Measurements from ENCODE around the gene FAM228A. TPM values are rescaled to one million over a fixed set of nuclear protein-coding genes. Genes with fewer than 3 reads are reported as not detected.

Gene FAM228A
- total RNA-seq, 5 donors from 2014 or later (not counting 1 experiment from before 2014, with no cell fraction given): 0.20 to 0.70 (median 0.40) TPM; not detected in 1

DNA sequence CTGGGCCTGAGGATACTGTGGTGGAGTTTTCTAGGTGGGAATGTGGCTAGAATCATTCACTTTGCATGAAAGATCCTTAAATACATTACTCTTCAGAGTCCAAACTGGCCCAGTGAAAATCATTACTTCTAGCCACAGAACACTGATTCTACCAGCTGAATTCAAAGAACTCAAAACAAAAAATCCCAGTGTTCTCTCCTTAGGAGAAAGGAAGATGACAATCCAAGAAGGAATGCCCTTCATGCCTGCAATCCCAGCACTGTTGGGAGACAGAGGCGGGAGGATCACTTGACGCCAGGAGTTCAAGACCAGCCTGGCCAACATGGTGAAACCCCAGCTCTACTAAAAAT, 35.2 kb downstream of the FAM228A start:
- DNase-seq: no peak
- no CpG with 5 or more reads among the region's 2 CpGs for WGBS (ENCODE audit: insufficient coverage)
- ChIA-PET POLR2A (no interaction called here), CTCF (no interaction called here)
- H3K4me1 ChIP-seq (ENCODE audit: control insufficient read depth in 1 of 2, extremely low read depth in 1 of 2, insufficient read depth in 2 of 2, low read length in 2 of 2): no peaks in the 10 kb centered on the region
- no peak overlapping the region for H3K4me3 Mint-ChIP-seq
- H3K36me3 Mint-ChIP-seq: peaks cover 80% of the 10 kb centered on the region
- no peak for ATAC-seq (replicated peaks in 1 of 4)
- H3K36me3 ChIP-seq (ENCODE audit: control insufficient read depth in 2 of 2, extremely low read depth in 1 of 2, insufficient read depth in 1 of 2, low read length in 1 of 2): peaks cover 30 to 74% of the 10 kb centered on the region in 2 donors
- no peaks in the 10 kb centered on the region for H3K9me3 Mint-ChIP-seq
- no peak overlapping the region for H3K27ac Mint-ChIP-seq
- no peak overlapping the region for H3K27ac ChIP-seq (ENCODE audit: low read length)
- H3K27me3 Mint-ChIP-seq: no peaks in the 10 kb centered on the region
- no peaks in the 10 kb centered on the region for H3K27me3 ChIP-seq (replicated peaks in 1 of 2; ENCODE audit: control insufficient read depth in 2 of 2, extremely low read depth in 1 of 2, insufficient read depth in 2 of 2, low read length in 1 of 2)
- H3K9me3 ChIP-seq: no peaks in the 10 kb centered on the region
- H3K4me1 Mint-ChIP-seq: peaks cover 0 to 3% (median 2%) of the 10 kb centered on the region in 3 donors
- H3K4me3 ChIP-seq (ENCODE audit: control insufficient read depth in 1 of 2, extremely low read depth in 1 of 2, low read length in 1 of 2): no peak overlapping the region

DNA sequence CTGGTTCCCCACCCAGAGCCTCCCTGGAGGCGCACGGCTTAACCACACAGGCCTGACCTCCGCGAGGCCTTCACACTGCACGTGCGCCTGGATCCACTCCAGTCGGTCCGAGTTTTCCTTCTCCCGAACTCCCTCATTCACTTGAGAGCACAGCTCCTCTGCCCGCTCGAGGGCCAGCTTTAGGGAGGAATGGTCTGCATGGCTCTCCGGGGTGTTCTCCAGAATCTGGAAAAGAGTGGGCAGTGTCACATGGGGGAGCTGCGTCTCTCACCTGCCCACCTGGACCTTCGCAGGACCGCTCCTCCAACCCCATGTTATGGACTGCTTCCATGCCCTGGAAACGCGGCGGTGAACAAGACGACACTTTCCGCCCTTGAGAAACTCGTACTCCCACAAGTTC, 35.9 kb downstream of the FAM228A start:
- Histone ChIP-seq H3K9me3 (no peaks in the 10 kb centered on the region), H3K4me1 (ENCODE audit: control insufficient read depth in 1 of 2, extremely low read depth in 1 of 2, insufficient read depth in 2 of 2, low read length in 2 of 2) (no peaks in the 10 kb centered on the region), H3K27ac (ENCODE audit: low read length) (no peak overlapping the region), H3K27me3 (replicated peaks in 1 of 2; ENCODE audit: control insufficient read depth in 2 of 2, extremely low read depth in 1 of 2, insufficient read depth in 2 of 2, low read length in 1 of 2) (no peaks in the 10 kb centered on the region), H3K36me3 (ENCODE audit: control insufficient read depth in 2 of 2, extremely low read depth in 1 of 2, insufficient read depth in 1 of 2, low read length in 1 of 2) (peaks cover 30 to 70% of the 10 kb centered on the region in 2 donors), H3K4me3 (ENCODE audit: control insufficient read depth in 1 of 2, extremely low read depth in 1 of 2, low read length in 1 of 2) (no peak overlapping the region)
- ChIA-PET CTCF (no interaction called here), POLR2A (no interaction called here)
- peaks cover 0 to 7% (median 6%) of the 10 kb centered on the region in 3 donors for H3K4me1 Mint-ChIP-seq
- DNase-seq: no peak
- no peak overlapping the region for H3K4me3 Mint-ChIP-seq
- H3K36me3 Mint-ChIP-seq: peaks cover 77% of the 10 kb centered on the region
- no peak overlapping the region for H3K27ac Mint-ChIP-seq
- ATAC-seq (replicated peaks in 1 of 4): no peak
- no peaks in the 10 kb centered on the region for H3K9me3 Mint-ChIP-seq
- no peaks in the 10 kb centered on the region for H3K27me3 Mint-ChIP-seq
- WGBS (ENCODE audit: insufficient coverage): 96% methylated on average over 18 of the region's 21 CpGs

DNA sequence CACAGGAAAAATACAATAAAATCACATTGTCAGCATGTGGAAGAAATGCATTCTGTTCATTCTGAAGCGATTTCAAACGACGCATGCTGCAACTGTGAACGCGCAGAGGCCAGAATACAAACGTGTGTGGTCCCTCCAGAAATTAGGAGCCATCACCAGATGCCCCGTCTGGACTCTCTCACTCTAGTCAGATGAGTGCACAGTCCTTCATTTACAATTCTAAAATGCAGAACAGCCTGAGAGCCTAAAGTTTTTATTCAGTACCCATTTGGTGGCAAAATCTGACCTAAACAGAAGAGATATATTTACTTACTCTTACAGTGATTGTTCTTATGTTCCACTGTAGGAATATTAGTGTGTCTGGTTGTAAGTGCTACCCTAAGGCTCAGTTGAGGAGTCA, 36.6 kb downstream of the FAM228A start:
- WGBS (ENCODE audit: insufficient coverage): 88% methylated on average over 7 of the region's 7 CpGs
- ATAC-seq (replicated peaks in 1 of 4) (no peak), DNase-seq (no peak)
- peaks cover 32 to 73% of the 10 kb centered on the region in 2 donors for H3K36me3 ChIP-seq (ENCODE audit: control insufficient read depth in 2 of 2, extremely low read depth in 1 of 2, insufficient read depth in 1 of 2, low read length in 1 of 2)
- no peaks in the 10 kb centered on the region for H3K4me1 ChIP-seq (ENCODE audit: control insufficient read depth in 1 of 2, extremely low read depth in 1 of 2, insufficient read depth in 2 of 2, low read length in 2 of 2)
- Mint-ChIP-seq H3K4me1 (peaks cover 0 to 12% (median 10%) of the 10 kb centered on the region in 3 donors), H3K36me3 (peaks cover 79% of the 10 kb centered on the region), H3K27ac (no peak overlapping the region), H3K9me3 (no peaks in the 10 kb centered on the region), H3K4me3 (no peak overlapping the region), H3K27me3 (no peaks in the 10 kb centered on the region)
- no peak overlapping the region for H3K4me3 ChIP-seq (ENCODE audit: control insufficient read depth in 1 of 2, extremely low read depth in 1 of 2, low read length in 1 of 2)
- no peaks in the 10 kb centered on the region for H3K27me3 ChIP-seq (replicated peaks in 1 of 2; ENCODE audit: control insufficient read depth in 2 of 2, extremely low read depth in 1 of 2, insufficient read depth in 2 of 2, low read length in 1 of 2)
- no peaks in the 10 kb centered on the region for H3K9me3 ChIP-seq
- CTCF ChIA-PET: no interaction called here
- POLR2A ChIA-PET: no interaction called here
- no peak overlapping the region for H3K27ac ChIP-seq (ENCODE audit: low read length)

DNA sequence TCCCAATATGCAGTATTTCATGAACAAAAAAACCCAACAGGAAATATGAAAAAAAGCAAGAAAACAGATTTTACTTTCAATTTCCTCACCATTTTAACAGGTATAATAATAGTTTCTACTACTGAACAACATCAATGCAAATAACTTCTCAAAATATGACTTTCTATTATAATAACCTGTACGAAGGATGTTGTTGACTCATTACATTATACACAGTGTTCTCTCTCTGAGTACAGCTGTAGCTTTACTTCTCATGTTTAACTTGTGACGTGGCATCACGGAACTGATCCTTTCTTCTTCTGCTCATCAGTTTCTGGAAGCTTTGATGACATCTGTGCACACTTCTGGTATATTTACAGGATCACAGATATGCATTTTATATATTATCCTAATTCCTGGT, 40.0 kb downstream of the FAM228A start:
- Histone ChIP-seq H3K36me3 (ENCODE audit: control insufficient read depth in 2 of 2, extremely low read depth in 1 of 2, insufficient read depth in 1 of 2, low read length in 1 of 2) (peaks cover 23 to 75% of the 10 kb centered on the region in 2 donors), H3K27ac (ENCODE audit: low read length) (no peak overlapping the region), H3K27me3 (replicated peaks in 1 of 2; ENCODE audit: control insufficient read depth in 2 of 2, extremely low read depth in 1 of 2, insufficient read depth in 2 of 2, low read length in 1 of 2) (no peaks in the 10 kb centered on the region), H3K4me1 (ENCODE audit: control insufficient read depth in 1 of 2, extremely low read depth in 1 of 2, insufficient read depth in 2 of 2, low read length in 2 of 2) (no peaks in the 10 kb centered on the region), H3K9me3 (no peaks in the 10 kb centered on the region), H3K4me3 (ENCODE audit: control insufficient read depth in 1 of 2, extremely low read depth in 1 of 2, low read length in 1 of 2) (no peak overlapping the region)
- no peaks in the 10 kb centered on the region for H3K9me3 Mint-ChIP-seq
- ATAC-seq (replicated peaks in 1 of 4): peak in 1 of 4 experiments; percentile 67
- no peak overlapping the region for H3K27ac Mint-ChIP-seq
- H3K4me1 Mint-ChIP-seq: peaks cover 0 to 12% (median 10%) of the 10 kb centered on the region in 3 donors
- no peak overlapping the region for H3K4me3 Mint-ChIP-seq
- peaks cover 67% of the 10 kb centered on the region for H3K36me3 Mint-ChIP-seq
- H3K27me3 Mint-ChIP-seq: no peaks in the 10 kb centered on the region
- peak in 1 of 35 experiments; percentile 11 for DNase-seq
- no CpG with 5 or more reads among the region's 3 CpGs for WGBS (ENCODE audit: insufficient coverage)
- CTCF ChIA-PET: interaction anchor here in 1 of 2 donors (0.6 kb wide), 1 partner anchor 419 kb away, joined by 3 read pairs; no protein-coding TSS in a partner anchor
- POLR2A ChIA-PET: no interaction called here

DNA sequence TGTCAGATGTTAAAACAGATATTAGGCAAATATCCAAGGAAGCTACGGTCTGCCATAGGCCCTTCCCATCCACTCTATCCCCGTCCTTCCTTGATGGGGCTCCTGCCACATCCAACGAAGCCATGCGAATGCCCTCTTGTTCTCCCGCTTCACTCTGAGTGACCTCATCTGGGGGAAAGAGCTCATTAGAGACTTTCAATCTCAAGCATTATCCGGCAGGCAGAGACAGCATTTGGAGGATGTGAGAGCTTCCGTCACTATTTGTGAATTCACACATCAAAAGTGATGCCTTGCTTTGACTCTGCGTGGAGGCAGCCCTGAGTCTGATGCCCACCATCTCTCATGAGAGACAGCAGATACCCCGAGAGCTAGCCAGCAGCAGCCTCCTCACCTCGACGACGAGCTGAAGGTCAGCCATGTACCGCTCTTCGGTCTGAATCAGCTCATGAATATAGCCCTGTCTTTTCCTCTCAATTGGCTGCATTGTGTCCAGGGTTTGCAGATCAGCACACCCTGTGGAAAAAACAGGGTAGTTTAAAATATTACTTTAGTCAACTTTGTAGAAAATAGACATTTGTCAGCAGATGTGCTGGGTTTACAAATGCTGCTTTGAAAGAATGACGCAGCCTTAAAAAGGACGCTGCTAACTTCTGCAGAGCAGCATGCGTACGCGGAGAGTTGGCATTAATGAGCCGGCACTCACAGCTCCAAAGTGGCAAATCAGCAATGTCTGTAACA, 45.9 kb downstream of the FAM228A start:
- Histone ChIP-seq H3K4me3 (ENCODE audit: control insufficient read depth in 1 of 2, extremely low read depth in 1 of 2, low read length in 1 of 2) (no peak overlapping the region), H3K4me1 (ENCODE audit: control insufficient read depth in 1 of 2, extremely low read depth in 1 of 2, insufficient read depth in 2 of 2, low read length in 2 of 2) (no peaks in the 10 kb centered on the region), H3K36me3 (ENCODE audit: control insufficient read depth in 2 of 2, extremely low read depth in 1 of 2, insufficient read depth in 1 of 2, low read length in 1 of 2) (peaks cover 8 to 66% of the 10 kb centered on the region in 2 donors), H3K27me3 (replicated peaks in 1 of 2; ENCODE audit: control insufficient read depth in 2 of 2, extremely low read depth in 1 of 2, insufficient read depth in 2 of 2, low read length in 1 of 2) (no peaks in the 10 kb centered on the region), H3K27ac (ENCODE audit: low read length) (no peak overlapping the region), H3K9me3 (no peaks in the 10 kb centered on the region)
- DNase-seq (no peak), ATAC-seq (replicated peaks in 1 of 4) (no peak)
- H3K4me3 Mint-ChIP-seq: no peak overlapping the region
- ChIA-PET POLR2A (no interaction called here), CTCF (interaction anchor here in 1 of 2 donors (0.5 to 0.6 kb wide), 2 partner anchors 80 to 396 kb away, joined by 3 read pairs; no protein-coding TSS in a partner anchor)
- H3K27me3 Mint-ChIP-seq: no peaks in the 10 kb centered on the region
- H3K27ac Mint-ChIP-seq: no peak overlapping the region
- peaks cover 54% of the 10 kb centered on the region for H3K36me3 Mint-ChIP-seq
- WGBS (ENCODE audit: insufficient coverage): 100% methylated on average over 8 of the region's 20 CpGs
- no peaks in the 10 kb centered on the region for H3K9me3 Mint-ChIP-seq
- peaks cover 0 to 4% (median 4%) of the 10 kb centered on the region in 3 donors for H3K4me1 Mint-ChIP-seq

DNA sequence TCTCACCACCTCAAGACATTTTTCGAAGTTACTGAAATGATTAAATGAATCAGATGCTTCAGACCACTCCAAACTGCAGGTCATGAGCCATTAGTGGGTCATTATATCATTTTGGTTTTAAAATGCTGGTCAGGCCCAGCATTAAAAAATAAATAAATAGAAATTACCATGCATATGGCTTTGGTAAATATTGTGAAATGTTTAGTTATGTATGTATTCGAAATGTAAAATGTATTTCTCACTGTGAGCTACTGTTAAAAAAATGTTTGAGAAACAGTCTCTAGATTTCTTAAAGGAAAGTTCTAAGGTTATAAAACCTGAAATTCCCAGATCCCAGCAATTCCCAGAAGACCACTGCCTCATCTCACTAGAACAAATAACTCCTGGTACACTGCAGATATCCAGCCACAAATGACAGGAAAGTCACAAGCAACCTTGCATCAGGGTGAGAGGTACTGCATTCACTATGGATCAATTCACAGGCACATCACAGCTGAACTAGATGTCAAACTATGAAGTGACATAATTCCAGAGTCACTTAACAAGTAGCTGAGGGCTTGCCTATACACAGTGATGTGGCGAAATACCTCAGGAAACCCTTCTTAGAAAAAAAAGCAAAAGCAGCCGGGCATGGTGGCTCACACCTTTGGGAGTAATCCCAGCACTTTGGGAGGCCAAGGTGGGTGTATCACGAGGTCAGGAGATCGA, 46.6 kb downstream of the FAM228A start:
- H3K27ac Mint-ChIP-seq: no peak overlapping the region
- WGBS (ENCODE audit: insufficient coverage): no CpG with 5 or more reads among the region's 6 CpGs
- ChIA-PET POLR2A (no interaction called here), CTCF (no interaction called here)
- H3K4me1 Mint-ChIP-seq: no peaks in the 10 kb centered on the region
- Histone ChIP-seq H3K27ac (ENCODE audit: low read length) (no peak overlapping the region), H3K4me3 (ENCODE audit: control insufficient read depth in 1 of 2, extremely low read depth in 1 of 2, low read length in 1 of 2) (no peak overlapping the region), H3K9me3 (no peaks in the 10 kb centered on the region), H3K4me1 (ENCODE audit: control insufficient read depth in 1 of 2, extremely low read depth in 1 of 2, insufficient read depth in 2 of 2, low read length in 2 of 2) (no peaks in the 10 kb centered on the region), H3K36me3 (ENCODE audit: control insufficient read depth in 2 of 2, extremely low read depth in 1 of 2, insufficient read depth in 1 of 2, low read length in 1 of 2) (peaks cover 4 to 66% of the 10 kb centered on the region in 2 donors), H3K27me3 (replicated peaks in 1 of 2; ENCODE audit: control insufficient read depth in 2 of 2, extremely low read depth in 1 of 2, insufficient read depth in 2 of 2, low read length in 1 of 2) (no peaks in the 10 kb centered on the region)
- H3K4me3 Mint-ChIP-seq: no peak overlapping the region
- peaks cover 50% of the 10 kb centered on the region for H3K36me3 Mint-ChIP-seq
- H3K9me3 Mint-ChIP-seq: no peaks in the 10 kb centered on the region
- no peak for ATAC-seq (replicated peaks in 1 of 4)
- H3K27me3 Mint-ChIP-seq: no peaks in the 10 kb centered on the region
- no peak for DNase-seq
